Measurements from ENCODE around the gene CRACDL. TPM values are rescaled to one million over a fixed set of nuclear protein-coding genes. Genes with fewer than 3 reads are reported as not detected.

CRACDL gene
- total RNA-seq, 1 experiment from 2014 or later, result not detected

- H3K9ac ChIP-seq (ENCODE audit: low read length), result no peak overlapping the region
- ChIA-PET POLR2A (ENCODE audit: unreplicated experiment) (no interaction called here), CTCF (interaction anchor here (0.6 kb wide), 1 partner anchor 37 kb away, joined by 4 read pairs; no protein-coding TSS in a partner anchor)
- no TSS peak for BruUV-seq (replicated peaks)
- no peak overlapping the region for H3K4me3 ChIP-seq (ENCODE audit: low read length)
- no peaks in the 10 kb centered on the region for H3K79me2 ChIP-seq (ENCODE audit: low read length)
- no peaks in the 10 kb centered on the region for H3K27me3 ChIP-seq (ENCODE audit: low read length)
- no peak for DNase-seq
- no peaks in the 10 kb centered on the region for H3F3A ChIP-seq (ENCODE audit: low read length, unreplicated experiment)
- no peaks in the 10 kb centered on the region for H4K20me1 ChIP-seq (ENCODE audit: low read length)
- H3K9me2 ChIP-seq (replicated peaks; ENCODE audit: low read length), result no peaks in the 10 kb centered on the region
- no peak for ATAC-seq
- TF ChIP-seq CTCF (conservative IDR thresholded peaks at IDR 0.05; ENCODE audit: low read depth, low read length), result no peak
- no peak for TF ChIP-seq EZH2phosphoT487 (IDR thresholded peaks at IDR 0.05; ENCODE audit: borderline replicate concordance, low read length)
- TF ChIP-seq EZH2 (IDR thresholded peaks at IDR 0.05; ENCODE audit: low read length, unreplicated experiment), result no peak
- H3K4me1 ChIP-seq (ENCODE audit: insufficient read depth, low read length), result peaks cover 18% of the 10 kb centered on the region
- H3K36me3 ChIP-seq (ENCODE audit: low read depth, low read length), result no peaks in the 10 kb centered on the region
- H3K4me2 ChIP-seq (ENCODE audit: low read length), result no peak overlapping the region
- no peak overlapping the region for H2AFZ ChIP-seq (ENCODE audit: low read length)
- intact Hi-C loops (cut with micrococcal nuclease), result no loop called here
- H3K27ac ChIP-seq (ENCODE audit: low read length), result no peak overlapping the region
- no peaks in the 10 kb centered on the region for H3K9me3 ChIP-seq (ENCODE audit: low read length)
Measured at GRCh38 chr2:98769114-98769476, 166.9 kb downstream of the CRACDL start.

DNA sequence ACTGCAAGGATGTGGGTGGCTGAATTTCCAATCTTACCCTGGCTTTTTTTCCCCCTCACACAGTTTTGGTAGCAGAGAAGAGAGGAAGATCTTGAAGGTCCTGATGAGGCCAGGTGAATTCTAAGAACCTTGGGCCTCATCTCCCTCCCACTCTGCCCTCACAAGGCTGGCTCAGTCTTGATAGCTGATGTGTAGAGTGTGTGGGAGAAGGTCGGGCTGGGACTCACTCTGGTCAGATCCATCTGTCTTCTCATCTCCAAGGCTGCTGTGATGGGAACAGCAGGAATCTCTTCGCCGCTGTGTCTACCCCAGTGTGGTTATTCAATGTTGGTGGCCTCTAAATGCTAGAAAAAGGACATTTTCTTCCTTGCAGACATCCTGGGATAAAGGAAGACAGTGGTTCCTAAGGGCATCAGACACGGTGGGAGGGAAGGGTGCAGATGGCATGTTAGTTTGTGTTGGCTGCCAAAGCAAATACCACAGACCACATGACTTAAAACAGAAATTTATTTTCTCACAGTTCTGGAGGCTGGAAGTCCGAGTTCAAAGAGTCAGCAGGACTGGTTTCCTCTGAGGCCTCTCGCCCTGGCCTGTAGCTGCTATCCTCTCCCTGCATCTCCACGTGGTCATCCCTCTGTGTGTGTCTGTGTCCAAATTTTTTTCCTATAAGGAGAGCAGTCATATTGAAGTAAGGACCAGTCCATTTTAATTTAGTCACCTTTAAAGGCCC, 167.5 kb downstream of the CRACDL start:
- ChIA-PET CTCF (no interaction called here), POLR2A (ENCODE audit: unreplicated experiment) (no interaction called here)
- Histone ChIP-seq H4K20me1 (ENCODE audit: low read length) (no peaks in the 10 kb centered on the region), H3K9me2 (replicated peaks; ENCODE audit: low read length) (no peaks in the 10 kb centered on the region), H3K27ac (ENCODE audit: low read length) (no peak overlapping the region), H3K4me3 (ENCODE audit: low read length) (no peak overlapping the region), H3K27me3 (ENCODE audit: low read length) (no peaks in the 10 kb centered on the region), H2AFZ (ENCODE audit: low read length) (no peak overlapping the region), H3K36me3 (ENCODE audit: low read depth, low read length) (no peaks in the 10 kb centered on the region), H3K9ac (ENCODE audit: low read length) (no peak overlapping the region), H3K4me1 (ENCODE audit: insufficient read depth, low read length) (peaks cover 18% of the 10 kb centered on the region), H3F3A (ENCODE audit: low read length, unreplicated experiment) (no peaks in the 10 kb centered on the region), H3K79me2 (ENCODE audit: low read length) (no peaks in the 10 kb centered on the region), H3K9me3 (ENCODE audit: low read length) (no peaks in the 10 kb centered on the region), H3K4me2 (ENCODE audit: low read length) (no peak overlapping the region)
- ATAC-seq, result peak; percentile 64
- peak; percentile 52 for DNase-seq
- no TSS peak for BruUV-seq (replicated peaks)
- intact Hi-C loops (cut with micrococcal nuclease), result no loop called here
- TF ChIP-seq CTCF (conservative IDR thresholded peaks at IDR 0.05; ENCODE audit: low read depth, low read length), result no peak
- no peak for TF ChIP-seq EZH2 (IDR thresholded peaks at IDR 0.05; ENCODE audit: low read length, unreplicated experiment)
- TF ChIP-seq EZH2phosphoT487 (IDR thresholded peaks at IDR 0.05; ENCODE audit: borderline replicate concordance, low read length), result no peak

GRCh38 chr2:98764499-98764898, 171.5 kb downstream of the CRACDL start:
- POLR2A ChIA-PET (ENCODE audit: unreplicated experiment), result no interaction called here
- H3K4me3 ChIP-seq (ENCODE audit: low read length), result no peak overlapping the region

More at GRCh38 chr2:98764499-98764898, 171.5 kb downstream of the CRACDL start:
- Histone ChIP-seq H2AFZ (ENCODE audit: low read length) (no peak overlapping the region), H3K4me1 (ENCODE audit: insufficient read depth, low read length) (peaks cover 25% of the 10 kb centered on the region), H3K9me2 (replicated peaks; ENCODE audit: low read length) (no peaks in the 10 kb centered on the region), H3K36me3 (ENCODE audit: low read depth, low read length) (no peaks in the 10 kb centered on the region), H3F3A (ENCODE audit: low read length, unreplicated experiment) (no peaks in the 10 kb centered on the region), H3K9me3 (ENCODE audit: low read length) (no peaks in the 10 kb centered on the region), H3K9ac (ENCODE audit: low read length) (no peak overlapping the region), H3K27me3 (ENCODE audit: low read length) (no peaks in the 10 kb centered on the region), H3K79me2 (ENCODE audit: low read length) (no peaks in the 10 kb centered on the region), H3K4me2 (ENCODE audit: low read length) (no peak overlapping the region), H4K20me1 (ENCODE audit: low read length) (no peaks in the 10 kb centered on the region), H3K27ac (ENCODE audit: low read length) (no peak overlapping the region)
- DNase-seq (no peak), ATAC-seq (no peak)
- TF ChIP-seq EZH2 (IDR thresholded peaks at IDR 0.05; ENCODE audit: low read length, unreplicated experiment) (no peak), EZH2phosphoT487 (IDR thresholded peaks at IDR 0.05; ENCODE audit: borderline replicate concordance, low read length) (no peak), CTCF (conservative IDR thresholded peaks at IDR 0.05; ENCODE audit: low read depth, low read length) (no peak)
- CTCF ChIA-PET, result no interaction called here
- intact Hi-C loops (cut with micrococcal nuclease), result no loop called here
- no TSS peak for BruUV-seq (replicated peaks)

Data from PC-3 (cell line).